Mammary epithelial cell (primary cell): ENCODE measurements around the gene ERMAP.

Experiments used
- CTCF ChIP-seq, 2 donors: IDR thresholded peaks in 1 of 2; conservative IDR thresholded peaks in 1 of 2; 2 replicates each; pipeline ENCODE4 v1.5.1; 2011 to 2012; ENCODE audit warnings: inconsistent platforms in 2 of 2, low read length in 2 of 2, mild to moderate bottlenecking in 2 of 2, control low read depth in 1 of 2, low read depth in 1 of 2; ENCODE audit not compliant: insufficient read depth in 1 of 2; ENCODE audit errors: extremely low read depth in 1 of 2
- EZH2 ChIP-seq: IDR thresholded peaks from 2 replicates; pipeline ENCODE4 v1.6.1; 2012; ENCODE audit warnings: low read length, inconsistent platforms, borderline replicate concordance

GRCh38 chr1:42837709-42838108, 20.8 kb downstream of the ERMAP start:
- TF ChIP-seq CTCF (conservative IDR thresholded peaks at IDR 0.05 in 1 of 2, IDR thresholded peaks at IDR 0.05 in 1 of 2; ENCODE audit: extremely low read depth in 1 of 2, insufficient read depth in 1 of 2, low read depth in 1 of 2, low read length in 2 of 2), result no peak
- TF ChIP-seq EZH2, result no peak
